Renal cortex interstitium (tissue), 11 donors: ENCODE data around the gene NTRK2. TPM values are rescaled to one million over a fixed set of nuclear protein-coding genes. Genes with fewer than 3 reads are reported as not detected.
A peak's percentile ranks its signal among the peaks of the same experiment; 100 is the strongest.
"Not testable (repeated sequence)": the region's sequence is repeated elsewhere in the genome, so short reads cannot be mapped to it uniquely, and the experiment has no call there.

Source experiments
- DNase-seq, 11 donors: peaks; one replicate each; pipeline ENCODE4 v3.0.0-alpha.2; 2013; ENCODE audit warnings: low read depth in 9 of 11, low spot score in 4 of 11; ENCODE audit errors: extremely low read depth in 1 of 11
- polyA plus RNA-seq, 3 donors: library from polyadenylated mRNA; unstranded; fragments of 120-200 nt; gene quantifications; one replicate each; pipeline ENCODE4 v1.2.1, GENCODE V29; 2013; ENCODE audit not compliant: insufficient read length in 3 of 3

Gene NTRK2
- polyA plus RNA-seq, 3 donors, result 95.7 to 134 (median 114) TPM

GRCh38 chr9:84893419-84894128 is 224.0 kb downstream of the NTRK2 start:
- DNase-seq, result no peak

DNA sequence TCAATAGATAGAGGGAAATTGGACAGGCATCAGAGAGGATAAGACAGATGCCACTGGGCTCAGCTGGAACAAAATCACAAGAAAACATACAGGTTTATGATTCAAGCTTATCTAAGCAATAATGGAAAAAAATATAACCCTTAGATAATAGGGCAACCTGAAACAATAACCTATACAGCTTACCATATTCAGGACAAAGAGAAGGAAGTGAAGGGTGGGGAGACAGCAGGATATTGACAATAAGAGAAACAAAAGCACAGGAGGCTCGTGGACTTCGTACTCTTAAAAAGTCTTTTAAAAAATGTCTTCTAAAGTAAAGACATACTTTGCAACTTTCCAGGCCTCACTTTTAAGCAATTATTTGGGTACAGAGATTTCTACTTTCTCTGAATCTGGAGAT is 225.3 kb downstream of the NTRK2 start:
- DNase-seq, result no peak

GRCh38 chr9:84897362-84898094 is 228.0 kb downstream of the NTRK2 start:
- no peak for DNase-seq

DNA sequence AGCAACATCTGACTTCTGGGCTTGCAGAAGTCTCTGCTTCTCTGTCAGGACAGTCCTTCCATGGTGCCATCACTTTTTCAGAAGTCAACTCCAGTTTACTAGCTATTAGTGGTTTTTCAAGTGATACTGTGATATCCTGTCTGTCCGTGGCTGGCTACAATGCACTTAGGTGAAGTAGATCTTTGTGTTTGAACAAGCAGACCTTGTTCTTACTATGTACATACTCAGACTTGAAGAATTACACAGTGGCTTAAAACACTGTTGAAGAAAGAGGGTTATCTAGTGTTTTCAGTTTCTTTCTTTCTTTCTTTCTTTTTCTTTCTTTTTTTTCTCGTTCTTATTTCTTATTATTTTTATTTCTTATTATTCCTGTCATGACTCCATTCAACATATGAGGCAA is 228.7 kb downstream of the NTRK2 start:
- DNase-seq, result no peak

GRCh38 chr9:84898618-84899017 is 229.1 kb downstream of the NTRK2 start:
- not testable (repeated sequence) for DNase-seq

GRCh38 chr9:84899326-84899725 is 229.8 kb downstream of the NTRK2 start:
- no peak for DNase-seq

GRCh38 chr9:84900421-84900820 is 230.9 kb downstream of the NTRK2 start:
- DNase-seq, result no peak

DNA sequence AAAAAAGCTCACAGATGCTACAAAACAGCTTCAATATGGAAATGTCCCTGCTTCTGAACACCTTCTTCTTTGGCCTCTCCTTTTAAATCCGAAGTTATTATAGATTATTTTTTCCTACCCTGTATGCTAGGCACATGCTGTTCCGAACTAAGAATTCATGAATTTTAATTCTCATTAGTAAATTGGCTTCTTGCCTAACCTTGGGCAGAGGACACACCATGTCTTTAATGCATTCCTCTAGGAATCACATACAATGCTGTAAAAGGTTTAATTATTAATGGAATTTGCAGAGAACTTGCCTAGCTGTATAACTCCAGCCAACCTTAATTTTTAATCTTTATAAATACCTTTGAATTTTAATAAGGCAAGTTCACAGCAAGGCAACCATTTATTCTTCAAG is 234.4 kb downstream of the NTRK2 start:
- no peak for DNase-seq

- no peak for DNase-seq
Observed at GRCh38 chr9:84916769-84917168, 247.2 kb downstream of the NTRK2 start.

DNA sequence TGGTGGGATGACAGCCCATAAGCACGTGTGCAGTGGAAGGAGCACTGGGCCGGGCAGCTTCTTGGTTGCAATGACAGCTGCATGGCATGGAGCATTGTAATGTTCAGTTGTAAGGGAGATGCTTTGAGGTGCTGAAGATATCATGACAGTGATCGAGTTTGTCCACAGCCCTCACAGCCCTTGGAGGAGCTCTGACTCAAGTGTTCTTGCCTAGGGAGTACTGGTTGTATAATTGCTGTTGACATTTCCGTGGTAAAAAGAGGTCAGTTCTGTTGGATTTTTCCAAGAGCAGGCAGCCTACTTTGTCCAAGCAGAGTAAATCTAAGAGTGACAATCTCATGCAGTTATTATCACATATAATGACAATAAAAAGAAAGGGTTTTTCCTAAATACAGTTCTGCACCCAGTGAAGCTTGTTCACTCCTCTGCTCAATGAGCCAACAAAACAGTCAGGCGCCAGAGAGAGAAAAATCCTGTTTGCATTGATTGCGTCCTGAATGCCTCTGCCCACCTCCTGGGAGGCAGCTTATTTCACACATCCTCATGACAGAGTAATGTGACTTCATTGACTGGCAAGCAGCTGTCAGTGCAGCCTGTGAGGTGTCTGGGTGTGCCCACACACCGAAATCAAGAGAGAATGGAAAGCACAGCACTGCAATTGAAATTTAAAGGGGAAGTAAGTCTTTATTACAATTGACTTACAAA is 248.0 kb downstream of the NTRK2 start:
- DNase-seq, result no peak

DNA sequence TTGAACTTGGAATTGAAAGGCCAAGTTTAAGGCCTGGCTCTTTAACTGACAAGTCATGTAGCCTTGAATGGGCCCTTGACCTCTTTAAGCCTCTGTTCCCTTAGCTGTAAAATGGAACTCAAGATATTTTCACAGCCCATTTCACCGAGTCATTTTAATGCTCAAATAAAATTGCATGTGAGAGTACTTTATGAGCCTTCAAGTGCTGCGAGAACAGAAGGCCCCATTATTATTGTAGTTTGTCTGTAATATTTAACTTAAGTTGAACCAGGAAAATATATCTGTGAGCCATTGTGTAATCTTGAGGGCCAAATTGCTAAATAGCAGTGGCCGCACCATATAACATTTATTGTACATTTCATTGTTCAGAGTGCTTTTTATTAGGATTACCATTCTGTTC is 249.9 kb downstream of the NTRK2 start:
- DNase-seq, result no peak

- DNase-seq, result no peak
Observed at GRCh38 chr9:84921175-84921574, 251.6 kb downstream of the NTRK2 start.

GRCh38 chr9:84922051-84922450 is 252.5 kb downstream of the NTRK2 start:
- no peak for DNase-seq

- no peak for DNase-seq
Observed at GRCh38 chr9:84924266-84924665, 254.7 kb downstream of the NTRK2 start.

- no peak for DNase-seq
Observed at GRCh38 chr9:84925225-84925872, 255.8 kb downstream of the NTRK2 start.

GRCh38 chr9:84926793-84927192 is 257.3 kb downstream of the NTRK2 start:
- DNase-seq, result no peak

DNA sequence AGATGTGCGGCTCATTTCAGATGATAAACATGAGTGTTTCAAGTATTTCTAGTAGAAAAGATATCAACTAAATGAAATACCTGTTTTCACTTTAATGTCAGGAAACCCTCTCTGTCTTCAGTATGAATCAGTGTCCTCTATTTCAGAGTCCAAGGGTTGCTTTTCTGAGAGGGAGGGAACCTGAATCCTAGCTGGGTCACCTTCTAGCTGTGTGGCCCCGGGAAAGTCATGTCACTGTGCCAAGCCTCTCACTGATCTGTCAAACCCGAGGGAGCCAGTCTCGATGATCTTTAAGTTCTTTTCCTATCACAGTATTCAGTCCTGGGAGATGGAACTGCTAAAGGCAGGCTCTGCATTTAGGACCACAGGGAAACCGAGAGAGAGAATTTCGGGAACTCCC is 258.9 kb downstream of the NTRK2 start:
- no peak for DNase-seq

- no peak for DNase-seq
Observed at GRCh38 chr9:84929068-84929467, 259.5 kb downstream of the NTRK2 start.

DNA sequence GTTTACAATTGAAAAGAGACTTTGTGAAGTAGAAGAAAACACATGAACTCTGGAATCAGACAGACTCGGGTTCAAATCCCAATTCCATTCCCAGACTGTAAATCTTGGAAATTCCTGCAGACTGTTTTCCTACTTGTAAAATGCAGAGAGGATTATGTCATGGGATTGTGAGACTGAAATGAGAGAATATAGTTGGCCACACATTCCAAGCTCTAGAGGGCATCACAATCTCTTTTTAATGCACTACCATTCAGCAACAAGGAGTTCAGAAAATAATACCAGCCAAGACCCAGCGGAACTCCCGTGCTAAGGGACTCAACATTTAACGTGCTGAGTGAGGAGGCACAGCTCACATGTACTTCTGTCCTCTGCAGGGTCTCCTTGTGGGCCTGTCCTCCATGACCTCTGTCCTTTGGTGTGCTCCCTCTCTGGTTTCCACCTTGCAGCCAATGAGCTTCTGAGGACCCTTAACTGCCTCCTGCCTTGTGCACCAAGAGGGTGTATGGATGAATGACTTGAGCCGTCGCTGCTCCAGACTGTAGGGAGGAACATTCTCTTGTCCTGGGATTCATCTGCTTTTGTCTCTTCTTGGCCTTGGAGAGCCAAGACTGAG is 263.5 kb downstream of the NTRK2 start:
- DNase-seq, result peak in 4 of 11 donors; percentile 30 to 63 (median 46)
